HG03520 (cell line): Measurements from ENCODE around the gene TLR9.

ENCODE experiments used
- ATAC-seq: cut with Tn5 transposase; IDR thresholded peaks from one replicate; pipeline ENCODE4 v1.9.1; 2021; ENCODE audit warnings: mild to moderate bottlenecking, moderate library complexity; ENCODE audit not compliant: unreplicated experiment

The TLR9 gene

DNA sequence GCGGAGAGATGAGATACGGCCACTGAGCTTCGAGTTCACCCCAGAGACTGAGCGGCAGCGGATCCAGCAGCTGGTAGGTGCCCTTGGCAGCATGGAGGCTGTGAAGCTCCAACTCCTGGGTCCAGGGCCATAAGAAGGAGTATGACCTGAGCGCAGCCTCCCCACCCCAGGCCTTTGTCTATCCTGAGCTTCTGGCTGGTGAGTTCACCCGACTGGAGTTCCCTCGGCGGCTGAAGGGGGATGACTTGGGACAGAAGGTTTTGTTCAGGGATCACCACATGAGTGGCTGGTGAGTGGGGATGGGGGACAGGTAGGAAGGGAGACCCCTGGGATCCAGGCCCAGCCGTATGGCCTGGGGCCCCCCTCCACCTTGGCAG, 22.7 kb upstream of the TLR9 start:
- no peak for ATAC-seq

DNA sequence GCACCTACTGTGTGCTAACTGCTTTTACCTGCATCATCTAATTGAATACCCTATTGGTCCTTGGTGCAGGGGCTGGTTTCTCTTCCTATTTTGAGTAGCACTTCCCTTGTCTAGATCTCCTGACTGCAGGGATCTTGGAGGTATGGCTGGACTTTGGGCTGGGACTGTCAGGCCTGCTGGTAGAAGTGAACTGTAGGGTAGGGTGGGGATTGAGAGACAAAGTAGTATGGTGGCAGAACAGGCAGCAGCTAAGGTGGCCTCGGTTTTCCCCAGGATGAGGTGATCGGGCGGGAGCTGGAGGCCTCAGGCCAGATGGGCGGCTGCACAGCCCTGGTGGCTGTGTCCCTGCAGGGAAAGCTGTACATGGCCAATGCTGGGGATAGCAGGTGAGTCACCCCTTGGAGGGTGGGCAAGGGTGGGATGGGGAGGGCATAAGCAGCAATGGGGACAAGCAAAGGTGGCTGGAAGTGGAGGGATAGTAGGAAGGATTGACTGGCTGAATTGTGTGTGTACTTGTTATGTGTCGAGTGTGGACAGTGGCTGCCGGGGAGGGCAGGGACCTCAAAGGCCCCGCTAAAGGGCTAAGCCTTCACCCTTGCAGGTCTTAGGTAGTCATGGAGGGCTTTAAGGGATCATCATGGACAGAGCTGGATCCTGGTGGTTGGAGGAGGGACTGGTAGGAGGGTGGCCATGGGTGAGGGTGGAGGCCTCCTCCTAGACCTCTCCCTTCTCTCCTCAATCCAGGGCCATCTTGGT, 22.1 kb upstream of the TLR9 start:
- ATAC-seq: no peak

DNA sequence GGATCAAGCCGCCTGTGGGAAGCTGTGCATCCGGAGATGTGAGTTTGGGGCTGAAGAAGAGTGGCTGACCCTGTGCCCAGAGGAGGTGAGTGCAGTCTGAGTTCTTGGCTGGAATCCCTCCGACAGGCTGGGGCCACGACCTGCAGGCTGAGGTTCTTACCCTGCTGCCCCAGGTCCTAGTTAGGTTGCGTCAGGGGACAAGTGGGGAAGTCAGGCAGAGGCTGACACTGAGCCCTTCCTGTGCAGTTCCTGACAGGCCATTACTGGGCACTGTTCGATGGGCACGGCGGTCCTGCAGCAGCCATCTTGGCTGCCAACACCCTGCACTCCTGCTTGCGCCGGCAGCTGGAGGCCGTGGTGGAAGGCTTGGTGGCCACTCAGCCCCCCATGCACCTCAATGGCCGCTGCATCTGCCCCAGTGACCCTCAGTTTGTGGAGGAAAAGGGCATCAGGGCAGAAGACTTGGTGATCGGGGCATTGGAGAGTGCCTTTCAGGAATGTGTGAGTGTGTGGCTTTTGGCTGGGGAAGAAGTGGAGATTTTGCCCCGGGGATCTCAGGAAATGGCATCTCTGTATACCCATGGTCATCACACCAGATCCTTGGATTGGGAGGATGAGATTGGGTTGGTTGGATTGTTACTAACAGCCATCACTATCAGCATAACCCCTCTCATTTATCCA, 21.4 kb upstream of the TLR9 start:
- no peak for ATAC-seq

DNA sequence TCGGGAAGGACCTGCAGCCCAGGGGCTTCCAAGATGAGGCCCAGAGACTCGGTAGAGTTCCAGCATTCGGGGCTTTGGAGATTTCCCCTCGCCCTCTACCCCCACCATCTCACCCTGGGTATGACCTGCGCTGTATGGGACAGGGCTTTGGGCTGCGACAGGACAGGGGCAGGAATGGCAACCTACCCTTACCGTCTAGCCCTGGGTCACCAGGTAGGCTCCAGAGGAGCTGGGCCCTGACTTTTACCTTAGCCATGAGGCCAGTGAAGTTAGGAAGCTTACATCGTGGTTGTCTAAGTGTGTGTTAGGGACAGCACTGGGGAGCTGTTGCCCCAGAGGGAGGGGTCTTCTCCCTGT, 20.8 kb upstream of the TLR9 start:
- ATAC-seq: no peak

DNA sequence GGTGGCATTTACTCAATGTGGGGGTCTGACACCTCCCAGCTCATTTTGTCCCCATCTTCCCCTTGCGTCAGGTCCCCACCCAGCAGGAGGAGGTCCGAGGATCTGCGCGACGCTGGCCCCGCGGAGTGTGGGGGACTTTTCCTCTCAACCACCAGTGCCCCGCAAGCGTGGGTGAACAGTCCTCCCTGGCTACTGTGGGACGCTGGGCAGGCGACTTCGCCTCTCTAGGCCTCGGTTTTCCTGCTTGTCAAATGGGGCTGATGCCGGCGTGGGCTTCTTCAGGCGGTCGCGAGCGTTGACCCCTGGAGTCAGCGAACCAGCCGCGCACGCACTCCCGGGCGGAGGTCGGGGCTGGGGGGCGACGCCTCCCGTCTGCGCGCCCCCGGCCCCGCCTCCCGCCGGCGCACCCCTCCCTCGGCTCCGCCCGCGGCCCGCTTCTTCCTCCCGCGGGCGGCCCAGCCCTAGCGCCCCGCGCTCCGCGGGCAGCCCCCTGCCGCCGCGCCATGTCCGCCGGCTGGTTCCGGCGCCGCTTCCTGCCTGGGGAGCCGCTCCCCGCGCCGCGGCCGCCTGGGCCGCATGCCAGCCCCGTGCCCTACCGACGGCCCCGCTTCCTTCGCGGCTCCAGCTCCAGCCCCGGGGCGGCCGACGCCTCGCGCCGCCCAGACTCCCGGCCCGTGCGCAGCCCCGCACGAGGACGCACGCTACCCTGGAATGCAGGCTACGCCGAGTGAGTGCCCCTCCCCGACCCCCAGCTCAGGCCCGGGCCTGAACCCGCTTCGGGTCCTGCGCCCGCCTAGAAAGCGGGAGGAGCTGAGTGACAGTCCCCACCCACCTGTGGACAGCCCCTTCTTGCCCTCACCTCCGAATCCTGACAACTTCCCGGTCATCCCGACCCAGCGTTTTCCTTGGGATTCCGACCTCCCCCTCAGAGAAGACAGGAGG, 20.1 kb upstream of the TLR9 start, which contains the start of gene PPM1M:
PPM1M (plus strand) TSS at position 438 of the 942 bp plus-strand sequence; CDS start at position 504, 66 bp downstream.
- ATAC-seq: no peak

DNA sequence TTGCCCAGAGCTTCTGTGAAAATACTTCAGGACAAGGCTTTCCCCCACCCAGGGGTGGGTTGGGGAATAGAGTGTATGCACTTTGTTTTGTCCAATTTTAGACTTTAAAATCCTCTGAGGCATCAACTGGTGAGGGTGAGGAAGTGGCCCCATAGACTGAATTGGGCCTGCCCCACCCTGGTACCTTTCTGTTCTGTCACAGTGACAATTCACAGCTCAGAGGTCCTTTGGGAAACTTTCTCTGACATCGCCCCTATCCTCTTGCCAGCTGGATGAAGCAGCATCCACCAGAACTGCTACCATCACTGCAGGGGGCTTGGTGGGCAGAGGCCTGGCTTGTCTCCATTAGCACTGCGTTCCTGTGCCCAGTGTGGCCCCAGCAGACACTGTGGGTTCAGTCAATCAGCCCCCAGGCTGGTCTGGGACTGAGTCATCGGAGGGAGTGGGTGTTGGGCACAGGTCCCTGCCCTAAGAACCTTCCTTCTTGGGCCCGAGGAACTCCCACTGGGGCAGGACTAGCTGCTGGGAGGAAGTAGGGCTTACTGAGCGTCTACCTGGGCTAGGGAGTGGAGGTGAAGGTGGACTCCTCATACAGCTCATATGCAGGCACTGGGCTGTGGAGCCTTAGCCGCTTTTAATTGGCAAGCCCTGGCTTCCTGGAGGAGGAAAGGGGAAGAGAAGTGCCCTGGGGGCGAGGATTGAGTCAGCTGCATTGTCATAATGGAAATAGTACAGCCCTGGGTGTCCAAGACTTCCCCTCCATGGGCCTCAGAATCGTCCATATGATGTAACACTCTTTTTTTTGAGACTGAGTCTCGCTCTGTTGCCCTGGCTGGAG, 18.6 kb upstream of the TLR9 start:
- no peak for ATAC-seq

DNA sequence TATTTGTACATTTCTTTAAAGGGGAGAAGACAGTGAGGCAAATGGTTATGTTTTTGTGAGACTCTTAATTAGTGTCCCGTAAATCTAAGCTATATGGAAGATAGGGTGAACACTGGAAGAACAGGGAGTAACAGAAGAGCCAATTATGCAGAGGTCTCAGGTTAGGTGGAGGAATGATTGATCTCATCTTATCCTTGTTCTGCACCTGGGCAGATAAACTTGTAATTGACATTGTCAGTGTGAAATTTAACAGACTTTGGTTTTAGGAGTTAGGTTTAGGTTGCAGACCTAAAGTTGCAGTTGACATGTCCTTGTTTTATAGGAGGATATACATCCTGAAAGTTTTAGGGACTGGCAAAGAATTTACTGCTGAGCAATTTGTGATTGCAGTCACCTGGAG, 16.6 kb upstream of the TLR9 start:
- ATAC-seq: no peak

DNA sequence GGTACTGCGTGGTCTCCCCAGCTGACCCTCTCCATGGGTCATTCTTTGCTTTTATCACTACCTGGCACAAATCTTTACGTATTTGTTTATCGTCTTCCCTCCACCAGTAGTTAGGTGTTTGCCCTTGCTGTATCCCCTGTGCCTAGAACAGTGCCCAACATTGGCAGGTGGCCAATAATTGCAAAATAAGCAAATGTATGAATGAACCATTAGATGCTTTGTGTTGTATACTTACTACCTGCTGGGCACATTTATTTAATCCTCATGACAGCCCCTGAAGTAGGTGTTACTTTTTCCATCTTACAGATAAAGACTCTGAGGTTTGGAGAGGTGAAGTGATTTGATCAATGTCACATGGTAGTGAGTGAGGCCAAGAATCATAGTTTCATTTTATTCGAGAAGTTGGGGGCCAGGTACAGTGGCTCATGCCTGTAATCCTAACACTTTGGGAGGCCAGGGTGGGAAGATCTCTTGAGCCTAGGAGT, 15.5 kb upstream of the TLR9 start:
- ATAC-seq: no peak

DNA sequence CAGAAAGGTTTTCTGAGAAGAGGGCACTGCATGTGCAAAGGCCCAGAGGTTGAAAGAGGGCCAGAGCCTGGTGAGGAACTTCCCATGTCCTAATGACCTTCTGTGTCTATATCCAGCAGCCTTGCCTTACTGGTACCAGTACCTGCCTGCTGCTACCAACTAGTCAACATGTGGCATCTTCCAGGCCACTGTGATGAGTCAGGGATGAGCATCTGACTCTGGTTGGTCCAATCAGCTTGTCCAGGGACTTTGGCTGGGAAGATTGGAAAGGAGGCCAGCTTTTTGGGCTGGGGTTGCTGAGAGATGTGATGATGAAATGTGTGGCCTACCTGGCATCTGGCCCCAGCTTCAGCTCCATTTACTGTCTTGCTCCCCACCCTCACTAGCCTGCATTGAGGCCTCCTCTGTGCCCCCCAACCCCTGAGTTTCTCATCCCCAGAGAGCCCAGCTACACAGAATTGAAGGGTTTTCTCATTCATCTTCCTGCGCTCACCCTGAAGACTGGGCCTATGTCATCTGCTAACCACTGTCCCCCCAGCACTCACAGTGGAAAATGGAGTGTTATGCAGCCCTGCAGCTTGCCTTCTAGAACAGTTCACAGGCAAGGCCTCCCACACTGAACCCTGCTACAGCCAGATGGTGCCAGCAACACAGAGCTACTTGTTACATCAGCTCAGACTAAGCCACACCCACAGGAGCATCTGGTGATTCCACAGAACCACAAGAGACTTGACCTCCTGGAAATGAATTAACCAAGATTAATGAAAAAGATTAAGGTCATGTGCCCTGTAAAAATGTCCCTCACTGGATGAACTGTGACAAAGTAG, 14.8 kb upstream of the TLR9 start:
- no peak for ATAC-seq

DNA sequence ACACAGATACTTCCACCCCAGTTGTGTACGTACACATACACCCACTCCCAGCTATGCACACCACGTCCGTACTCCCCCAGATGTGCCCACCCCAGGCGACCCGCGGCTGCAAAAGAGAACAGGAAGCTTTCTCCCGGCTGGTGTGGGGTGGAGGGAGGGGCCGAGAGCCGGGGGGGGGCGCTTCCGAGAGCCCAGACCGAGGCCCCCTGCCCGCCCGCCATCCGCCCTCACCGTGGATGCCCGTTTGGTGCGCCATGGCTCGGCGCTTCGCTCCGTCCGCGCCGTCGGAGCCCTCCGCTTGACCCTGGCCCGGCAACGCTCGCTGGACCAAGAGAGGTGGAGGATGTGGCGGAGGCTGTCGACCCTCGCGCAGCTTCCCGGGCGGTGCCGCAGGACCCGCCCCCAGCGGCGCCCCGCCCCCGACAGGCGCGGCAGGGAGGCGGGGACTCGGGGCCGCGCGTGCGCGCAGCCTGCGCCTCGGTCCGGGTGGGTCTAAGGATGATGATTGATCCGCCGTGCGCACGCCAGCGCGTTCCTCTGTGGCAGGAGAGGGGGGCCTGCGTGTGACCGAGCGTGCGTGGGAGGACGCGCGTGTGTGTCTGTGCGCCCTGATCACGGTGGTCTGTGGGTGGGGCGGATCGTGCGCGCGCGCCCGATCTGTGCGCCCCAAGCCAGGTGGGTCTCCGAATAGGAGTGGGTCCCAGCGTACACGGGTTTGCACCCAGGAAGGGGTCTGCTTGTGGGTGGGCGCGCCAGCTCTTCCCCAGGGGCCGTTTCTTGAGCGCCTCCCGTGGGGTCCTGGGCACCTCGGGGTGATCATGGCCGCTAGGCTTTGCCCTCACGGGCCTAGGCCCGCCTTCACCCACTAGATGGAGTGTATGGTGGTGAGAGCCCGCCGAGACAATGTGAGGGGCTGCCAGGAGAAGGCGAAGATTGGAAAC, 13.6 kb upstream of the TLR9 start, which contains the start of gene TWF2:
TWF2 (minus strand) TSS at position 398 of the 941 bp plus-strand sequence; CDS start at position 256, 142 bp downstream.
- peak; percentile 66 for ATAC-seq

DNA sequence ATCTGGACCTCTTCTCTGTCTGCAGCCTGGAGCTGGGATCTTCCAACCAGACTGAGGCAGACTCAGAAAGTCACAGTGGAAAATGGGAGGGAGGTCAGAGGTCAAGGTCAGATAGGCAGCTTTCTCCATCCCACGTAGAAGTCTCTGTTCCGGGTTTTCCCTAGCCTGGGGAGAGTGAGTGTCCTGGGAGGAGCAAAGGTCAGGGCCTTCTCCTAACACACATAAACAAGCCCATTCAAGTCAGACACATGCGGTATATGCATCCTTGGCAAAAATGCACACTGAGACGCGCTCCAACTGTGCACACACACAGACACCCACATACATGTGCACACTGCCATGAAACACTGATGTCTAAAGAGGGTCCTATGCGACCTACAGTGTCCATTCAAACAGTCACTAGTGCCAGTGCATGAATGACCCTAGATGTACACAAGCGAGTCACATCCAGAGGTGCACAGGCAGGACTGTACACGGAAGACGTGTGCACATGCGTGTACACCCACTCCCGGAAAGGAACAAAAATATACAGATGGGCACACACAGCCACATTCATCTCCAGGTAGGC, 12.8 kb upstream of the TLR9 start:
- ATAC-seq: no peak

DNA sequence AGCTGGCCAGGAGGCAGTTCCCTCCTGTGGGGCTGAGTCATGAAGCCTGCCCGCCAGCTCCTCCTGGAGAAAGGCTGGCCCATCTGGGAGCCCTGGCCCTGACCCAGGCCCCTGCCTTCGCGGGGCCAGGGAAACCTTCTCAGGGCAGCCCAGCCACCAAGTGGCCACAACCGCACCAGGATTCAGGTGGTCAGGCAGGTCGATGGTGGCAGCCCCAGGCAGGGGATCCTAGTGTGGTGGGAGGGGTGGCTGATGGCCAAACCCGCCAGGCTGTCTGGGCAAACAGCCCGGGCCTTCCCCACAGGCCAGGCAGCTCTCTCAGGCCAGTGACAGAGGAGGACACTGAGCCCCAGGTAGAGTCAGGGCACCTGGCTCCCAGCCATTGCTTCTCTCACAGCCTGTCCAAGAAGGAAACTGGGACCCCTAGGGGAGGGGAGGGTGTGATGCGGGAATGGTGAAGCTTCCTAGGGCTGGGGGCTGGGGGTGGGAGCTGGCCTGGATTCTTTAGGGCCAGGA, 12.3 kb upstream of the TLR9 start:
- ATAC-seq: no peak

DNA sequence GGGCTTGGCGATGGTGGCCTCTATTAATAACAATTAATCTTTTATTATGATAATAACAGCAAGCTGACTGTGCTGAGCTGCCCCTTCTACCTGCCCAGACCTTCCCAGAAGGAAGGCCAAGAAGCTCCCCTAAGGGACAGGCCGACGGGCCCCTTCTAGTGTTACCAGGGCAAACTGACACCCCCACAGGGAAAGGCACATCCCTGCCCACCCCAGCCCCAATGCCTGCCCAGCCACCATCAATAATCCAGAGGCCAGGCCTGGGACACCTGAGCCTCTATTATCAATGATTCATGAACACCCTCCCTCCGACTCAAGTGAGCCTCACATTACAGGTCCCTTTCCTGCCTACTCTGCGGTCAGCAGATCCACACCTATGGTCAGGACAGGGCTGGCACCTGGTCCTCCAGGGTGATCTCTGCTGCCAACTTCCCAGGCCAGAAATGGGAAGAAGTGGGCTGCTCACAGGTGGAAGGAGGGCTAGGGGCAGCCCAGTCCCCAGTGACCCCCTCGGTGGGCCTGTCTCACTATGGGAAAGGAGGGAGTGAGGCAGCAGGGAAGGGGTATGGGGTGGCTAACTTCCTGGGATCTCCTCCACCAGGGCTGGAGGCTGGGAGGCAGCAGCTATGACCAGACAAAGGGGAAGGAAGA, 11.7 kb upstream of the TLR9 start:
- no peak for ATAC-seq

DNA sequence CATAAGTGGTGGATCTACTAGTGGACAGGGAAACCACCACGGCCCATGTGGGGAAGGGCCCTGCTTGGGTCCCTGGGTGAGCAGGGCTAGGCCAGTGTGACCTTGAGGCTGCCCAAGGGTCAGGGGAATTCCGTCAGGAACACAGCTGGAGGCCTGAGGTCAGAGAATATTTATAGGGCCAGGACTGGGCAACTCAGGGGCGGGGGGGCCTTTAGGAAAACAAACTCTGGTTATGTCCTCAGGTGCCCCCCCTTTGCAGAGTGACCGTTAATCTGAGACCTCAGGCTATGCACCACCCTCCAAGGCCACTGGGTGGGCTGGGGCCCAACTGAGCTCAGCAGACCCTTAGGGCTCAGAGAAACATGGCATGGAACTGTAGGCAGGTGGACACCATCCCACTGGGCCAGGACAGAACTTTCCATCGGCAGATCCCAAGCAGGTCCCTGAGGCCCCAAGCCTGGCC, 11.0 kb upstream of the TLR9 start:
- no peak for ATAC-seq

DNA sequence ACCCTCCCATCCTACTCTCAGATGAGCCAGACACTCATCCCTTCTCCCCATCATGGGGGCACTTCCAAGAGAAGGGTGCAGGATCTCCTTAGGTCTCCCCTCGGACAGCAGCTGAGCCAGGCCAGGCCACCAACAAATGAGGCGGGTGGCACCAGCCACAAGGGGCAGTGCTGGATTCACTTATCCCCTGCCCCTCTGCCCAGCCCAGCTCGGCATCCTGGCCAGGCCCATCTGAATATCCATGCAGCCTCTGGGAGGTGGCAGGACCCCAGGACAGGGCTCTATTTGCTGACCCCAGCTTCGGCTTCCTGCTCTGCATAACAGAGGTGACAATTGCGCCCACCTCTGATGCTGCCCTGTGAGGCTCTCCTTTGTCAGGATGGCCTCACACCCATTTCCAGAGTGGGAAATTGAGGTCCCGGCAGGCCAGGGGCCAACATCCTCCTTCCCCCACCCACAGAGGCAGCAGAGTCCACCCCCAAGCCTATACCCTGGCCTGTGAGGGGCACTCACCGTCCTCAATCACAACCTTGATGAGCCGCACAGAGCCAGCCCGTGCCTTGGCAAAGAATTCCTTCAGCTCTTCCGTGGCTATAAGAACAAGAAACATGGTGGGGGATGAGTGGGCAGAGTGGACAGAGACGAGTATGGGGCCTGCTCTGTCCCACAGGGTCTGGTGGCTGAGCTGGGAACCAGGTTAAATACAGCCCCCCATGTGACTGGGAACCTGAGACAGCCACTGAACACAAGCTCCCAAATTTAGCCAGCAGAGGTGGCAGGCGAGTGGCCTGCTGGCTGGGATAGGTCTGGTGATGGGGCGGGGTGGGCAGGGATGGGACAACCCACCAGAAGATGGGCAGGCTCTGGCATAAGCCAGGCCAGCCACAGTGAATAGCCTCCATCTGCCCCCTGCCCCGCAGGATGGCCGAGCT, 9.3 kb upstream of the TLR9 start:
- ATAC-seq: no peak

DNA sequence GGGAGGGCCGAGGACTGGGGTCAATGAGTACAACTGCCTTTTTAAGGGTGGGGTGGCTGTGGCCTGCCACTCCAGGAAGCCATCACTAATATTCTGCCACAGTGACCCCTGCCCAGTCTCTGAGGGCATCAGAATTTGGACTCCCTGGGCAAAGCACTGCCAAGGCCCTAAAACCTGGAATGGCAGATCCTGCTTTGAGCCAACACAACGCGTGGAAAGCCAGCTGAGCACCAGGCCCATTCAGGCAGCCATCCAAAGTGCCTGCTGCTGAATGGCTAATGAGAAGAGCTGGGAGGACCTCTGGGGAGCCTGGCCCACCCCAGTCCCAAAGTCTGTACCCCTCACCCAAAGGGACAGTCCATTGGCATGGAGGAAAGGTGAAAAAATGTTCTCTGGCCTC, 8.5 kb upstream of the TLR9 start:
- no peak for ATAC-seq
